Mucosa of descending colon (tissue), 3 donors: ENCODE results near the gene MYH14. TPM values are rescaled to one million over a fixed set of nuclear protein-coding genes. Genes with fewer than 3 reads are reported as not detected.

ENCODE experiments used
- ATAC-seq: fragments of 200-7000 bp; cut with Tn5 transposase; one replicate; pipeline ENCODE4 v1.9.1; 2020; ENCODE audit warnings: mild to moderate bottlenecking, moderate library complexity
- DNase-seq, 3 donors: peaks; one replicate each; pipeline ENCODE4 v3.0.0-alpha.2; 2020
- H3K36me3 ChIP-seq: fragments of 200-600 bp; one replicate; pipeline ENCODE4 v1.8.0; 2021; ENCODE audit warnings: low read depth, mild to moderate bottlenecking
- H3K4me1 ChIP-seq: fragments of 200-600 bp; one replicate; pipeline ENCODE4 v1.8.0; 2021; ENCODE audit warnings: low read depth, mild to moderate bottlenecking
- H3K4me3 ChIP-seq: fragments of 200-600 bp; one replicate; pipeline ENCODE4 v1.8.0; 2021; ENCODE audit warnings: mild to moderate bottlenecking
- H3K9me3 ChIP-seq: fragments of 200-600 bp; one replicate; pipeline ENCODE4 v1.8.0; 2021; ENCODE audit warnings: mild to moderate bottlenecking
- CTCF ChIP-seq: fragments of 200-600 bp; IDR thresholded peaks from one replicate; pipeline ENCODE4 v1.8.0; 2022; ENCODE audit warnings: antibody characterized with exemption, mild to moderate bottlenecking
- intact Hi-C, 2 donors: fragments of 100-400 bp; cut with DNase I in 1 of 2; cut with micrococcal nuclease in 1 of 2; formaldehyde crosslinking; loops; one replicate each; pipeline versions ENCODE4 v1.11.0 to v1.11.1; 2022; cut with DNase I, micrococcal nuclease
- total RNA-seq, 3 donors: library from RNA; stranded (reverse); fragmentation: NEBNext Ultra II Directional in 2 of 3; extraction: Animal tissue kit (Norgen Biotek cat#: 25700) in 2 of 3; gene quantifications; one replicate each; pipeline versions ENCODE4 v1.2.1 to v1.2.4, GENCODE V29; 2021 to 2023
- donor health status: DM: no; HTN: no; CAD: no; lungs with moderate emphysema.
- donor health status: DM: no; HTN: no; CAD: no.
- donor health status: DM: no; HTN: yes; CAD: no.

MYH14 gene
- total RNA-seq, 3 donors from 2014 or later: 268 to 606 (median 586) TPM

DNA sequence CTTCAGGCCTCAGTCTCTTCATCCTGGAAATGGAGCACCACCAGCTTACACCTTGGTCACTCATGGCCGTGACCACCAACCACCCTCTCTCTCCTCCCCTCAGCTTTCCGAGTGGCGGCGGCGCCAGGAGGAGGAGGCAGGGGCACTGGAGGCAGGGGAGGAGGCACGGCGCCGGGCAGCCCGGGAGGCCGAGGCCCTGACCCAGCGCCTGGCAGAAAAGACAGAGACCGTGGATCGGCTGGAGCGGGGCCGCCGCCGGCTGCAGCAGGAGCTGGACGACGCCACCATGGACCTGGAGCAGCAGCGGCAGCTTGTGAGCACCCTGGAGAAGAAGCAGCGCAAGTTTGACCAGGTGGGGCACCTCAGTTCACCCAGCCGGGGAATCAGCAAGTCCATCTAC lies 78.1 kb downstream of the MYH14 start:
- intact Hi-C loops: no loop called here
- ATAC-seq (no peak), DNase-seq (no peak)
- no peak for TF ChIP-seq CTCF
- H3K4me1 ChIP-seq: no peaks in the 10 kb centered on the region
- H3K9me3 ChIP-seq: no peaks in the 10 kb centered on the region
- peaks cover 9% of the 10 kb centered on the region for H3K36me3 ChIP-seq
- no peak overlapping the region for H3K4me3 ChIP-seq

DNA sequence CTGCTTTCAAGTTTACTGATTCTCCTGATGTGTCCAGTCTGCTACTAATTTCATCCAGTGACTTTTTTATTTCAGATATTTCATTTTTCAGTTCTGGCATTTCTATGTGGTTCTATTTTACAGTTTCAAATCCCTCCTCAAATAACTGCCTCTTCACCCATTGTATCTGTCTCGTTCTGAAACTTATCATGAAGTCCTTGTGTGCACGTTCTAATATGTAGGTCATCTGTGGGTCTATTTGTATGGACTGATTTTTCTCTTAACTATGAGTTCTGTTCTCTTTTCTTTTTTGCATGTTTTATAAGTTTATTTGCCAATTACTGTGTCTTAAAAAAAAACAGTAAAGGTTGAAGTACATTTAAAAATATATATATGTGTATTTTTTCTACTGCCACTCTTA lies 82.4 kb downstream of the MYH14 start:
- Histone ChIP-seq H3K4me1 (no peaks in the 10 kb centered on the region), H3K36me3 (peaks cover 18% of the 10 kb centered on the region), H3K9me3 (no peaks in the 10 kb centered on the region), H3K4me3 (no peak overlapping the region)
- no peak for TF ChIP-seq CTCF
- intact Hi-C loops: no loop called here
- DNase-seq: no peak
- no peak for ATAC-seq

- intact Hi-C loops: no loop called here
- Histone ChIP-seq H3K4me3 (no peak overlapping the region), H3K4me1 (no peaks in the 10 kb centered on the region), H3K9me3 (no peaks in the 10 kb centered on the region), H3K36me3 (peaks cover 22% of the 10 kb centered on the region)
- ATAC-seq: no peak
- DNase-seq: no peak
- no peak for TF ChIP-seq CTCF
Observed at GRCh38 chr19:50286443-50286842, 83.0 kb downstream of the MYH14 start.

DNA sequence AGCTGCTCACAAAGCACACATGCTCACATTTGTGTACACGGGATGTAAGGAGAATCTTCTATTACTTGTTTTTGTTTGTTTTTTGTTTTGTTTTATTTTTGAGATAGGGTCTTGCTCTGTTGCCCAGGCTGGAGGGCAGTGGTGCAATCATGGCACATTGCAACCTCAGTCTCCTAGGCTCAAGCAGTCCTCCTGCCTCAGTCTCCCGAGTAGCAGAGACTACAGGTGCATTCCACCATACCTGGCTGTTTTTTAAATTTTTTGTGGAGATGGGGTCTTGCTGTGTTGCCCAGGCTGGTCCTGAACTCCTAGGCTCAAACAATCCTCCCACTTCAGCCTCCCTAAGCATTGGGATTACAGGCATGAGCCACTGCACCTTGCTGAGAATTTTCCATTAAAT lies 83.9 kb downstream of the MYH14 start:
- Histone ChIP-seq H3K36me3 (peaks cover 21% of the 10 kb centered on the region), H3K9me3 (no peaks in the 10 kb centered on the region), H3K4me3 (no peak overlapping the region), H3K4me1 (no peaks in the 10 kb centered on the region)
- no peak for DNase-seq
- intact Hi-C loops: no loop called here
- ATAC-seq: no peak
- no peak for TF ChIP-seq CTCF

- H3K4me1 ChIP-seq: no peaks in the 10 kb centered on the region
Observed at GRCh38 chr19:50288954-50289353, 85.5 kb downstream of the MYH14 start.

More at GRCh38 chr19:50288954-50289353, 85.5 kb downstream of the MYH14 start:
- ATAC-seq: no peak
- intact Hi-C loops: no loop called here
- Histone ChIP-seq H3K9me3 (no peaks in the 10 kb centered on the region), H3K4me3 (no peak overlapping the region), H3K36me3 (peaks cover 21% of the 10 kb centered on the region)
- no peak for TF ChIP-seq CTCF
- no peak for DNase-seq
